Breast epithelium (tissue), 3 donors: ENCODE data around the gene ANKRD11.

Source experiments
- POLR2A ChIP-seq: fragments of 450-650 bp; IDR thresholded peaks from one replicate; pipeline ENCODE4 v1.6.1; 2016; ENCODE audit warnings: antibody characterized with exemption, mild to moderate bottlenecking, moderate library complexity
- POLR2AphosphoS5 ChIP-seq, 3 donors: sonication (generic); formaldehyde crosslinking; IDR thresholded peaks; one replicate each; pipeline ENCODE4 v1.6.1; 2017; ENCODE audit warnings: antibody characterized with exemption in 3 of 3
- TF ChIP-seq, protein P1 (sequence below), 3 donors: fragments of 450-650 bp; IDR thresholded peaks; one replicate each; pipeline ENCODE4 v1.5.1; 2016 to 2017; ENCODE audit warnings: antibody characterized with exemption in 3 of 3, mild to moderate bottlenecking in 3 of 3, moderate library complexity in 3 of 3

- TF ChIP-seq, protein P1, sequence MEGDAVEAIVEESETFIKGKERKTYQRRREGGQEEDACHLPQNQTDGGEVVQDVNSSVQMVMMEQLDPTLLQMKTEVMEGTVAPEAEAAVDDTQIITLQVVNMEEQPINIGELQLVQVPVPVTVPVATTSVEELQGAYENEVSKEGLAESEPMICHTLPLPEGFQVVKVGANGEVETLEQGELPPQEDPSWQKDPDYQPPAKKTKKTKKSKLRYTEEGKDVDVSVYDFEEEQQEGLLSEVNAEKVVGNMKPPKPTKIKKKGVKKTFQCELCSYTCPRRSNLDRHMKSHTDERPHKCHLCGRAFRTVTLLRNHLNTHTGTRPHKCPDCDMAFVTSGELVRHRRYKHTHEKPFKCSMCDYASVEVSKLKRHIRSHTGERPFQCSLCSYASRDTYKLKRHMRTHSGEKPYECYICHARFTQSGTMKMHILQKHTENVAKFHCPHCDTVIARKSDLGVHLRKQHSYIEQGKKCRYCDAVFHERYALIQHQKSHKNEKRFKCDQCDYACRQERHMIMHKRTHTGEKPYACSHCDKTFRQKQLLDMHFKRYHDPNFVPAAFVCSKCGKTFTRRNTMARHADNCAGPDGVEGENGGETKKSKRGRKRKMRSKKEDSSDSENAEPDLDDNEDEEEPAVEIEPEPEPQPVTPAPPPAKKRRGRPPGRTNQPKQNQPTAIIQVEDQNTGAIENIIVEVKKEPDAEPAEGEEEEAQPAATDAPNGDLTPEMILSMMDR (IDR thresholded peaks at IDR 0.05): no peak
- TF ChIP-seq POLR2AphosphoS5 (IDR thresholded peaks at IDR 0.05): no peak
- no peak for TF ChIP-seq POLR2A
Measured at GRCh38 chr16:89443727-89444084, 46.7 kb downstream of the ANKRD11 start.
